Measurements from ENCODE around the gene STPG2.
A peak's percentile ranks its signal among the peaks of the same experiment; 100 is the strongest.

Gene STPG2

DNA sequence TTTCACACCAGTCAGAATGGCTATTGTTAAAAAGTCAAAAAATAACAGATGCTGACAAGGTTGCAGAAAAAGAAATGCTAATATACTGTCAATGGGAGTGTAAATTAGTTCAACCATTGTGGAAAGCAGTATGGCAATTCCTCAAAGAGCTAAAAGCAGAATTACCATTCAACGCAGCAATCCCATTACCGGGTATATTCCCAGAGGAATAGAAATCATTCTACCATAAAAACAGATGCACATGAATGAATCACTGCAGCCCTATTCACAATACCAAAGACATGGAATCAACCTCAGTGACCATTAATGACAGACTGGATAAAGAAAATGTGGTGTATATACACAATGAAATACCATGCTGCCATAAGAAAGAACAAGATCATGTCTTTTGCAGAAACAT is 243.0 kb downstream of the STPG2 start:
- H3K4me3 ChIP-seq (ENCODE audit: low read depth, low read length) = no peak overlapping the region
- TF ChIP-seq, protein P1, sequence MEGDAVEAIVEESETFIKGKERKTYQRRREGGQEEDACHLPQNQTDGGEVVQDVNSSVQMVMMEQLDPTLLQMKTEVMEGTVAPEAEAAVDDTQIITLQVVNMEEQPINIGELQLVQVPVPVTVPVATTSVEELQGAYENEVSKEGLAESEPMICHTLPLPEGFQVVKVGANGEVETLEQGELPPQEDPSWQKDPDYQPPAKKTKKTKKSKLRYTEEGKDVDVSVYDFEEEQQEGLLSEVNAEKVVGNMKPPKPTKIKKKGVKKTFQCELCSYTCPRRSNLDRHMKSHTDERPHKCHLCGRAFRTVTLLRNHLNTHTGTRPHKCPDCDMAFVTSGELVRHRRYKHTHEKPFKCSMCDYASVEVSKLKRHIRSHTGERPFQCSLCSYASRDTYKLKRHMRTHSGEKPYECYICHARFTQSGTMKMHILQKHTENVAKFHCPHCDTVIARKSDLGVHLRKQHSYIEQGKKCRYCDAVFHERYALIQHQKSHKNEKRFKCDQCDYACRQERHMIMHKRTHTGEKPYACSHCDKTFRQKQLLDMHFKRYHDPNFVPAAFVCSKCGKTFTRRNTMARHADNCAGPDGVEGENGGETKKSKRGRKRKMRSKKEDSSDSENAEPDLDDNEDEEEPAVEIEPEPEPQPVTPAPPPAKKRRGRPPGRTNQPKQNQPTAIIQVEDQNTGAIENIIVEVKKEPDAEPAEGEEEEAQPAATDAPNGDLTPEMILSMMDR (IDR thresholded peaks at IDR 0.05; ENCODE audit: low read depth, low read length) = no peak
- H3K9me3 ChIP-seq = no peaks in the 10 kb centered on the region; the same call in 1 of the 2 replicates

DNA sequence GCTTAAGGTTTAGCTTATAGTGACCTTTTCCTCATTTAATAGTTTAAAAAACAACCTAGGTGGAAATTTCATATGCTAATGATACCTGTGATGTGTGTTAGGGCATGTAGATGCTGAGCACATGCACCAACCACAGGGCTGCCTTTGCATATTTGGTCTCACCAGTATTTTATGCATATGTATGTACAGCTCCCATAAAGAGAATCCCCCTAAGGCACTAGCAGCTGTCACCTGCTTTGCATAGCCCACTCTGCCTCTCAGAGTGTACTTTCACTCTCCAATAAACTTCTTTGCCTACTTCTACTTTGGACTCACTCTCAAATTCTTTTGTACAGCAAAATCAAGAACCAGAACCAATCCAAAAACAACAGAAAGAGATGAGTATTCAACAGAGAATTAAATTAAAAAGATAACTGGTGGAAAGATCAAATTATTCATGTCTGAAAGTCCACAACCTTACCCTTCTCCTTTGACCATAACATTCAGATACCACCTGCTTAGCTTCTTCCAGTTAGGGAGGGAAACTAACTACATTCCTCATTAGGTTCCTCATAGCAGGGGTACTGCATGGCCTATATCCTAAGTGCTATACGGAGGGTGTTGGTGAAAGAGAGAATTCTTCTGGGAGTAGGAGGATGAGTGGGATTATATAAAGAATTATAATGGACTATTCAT is 250.5 kb downstream of the STPG2 start:
- Histone ChIP-seq H3K27me3 (no peaks in the 10 kb centered on the region), H3K4me3 (ENCODE audit: low read depth, low read length) (no peak overlapping the region), H3K4me1 (no peaks in the 10 kb centered on the region; the same call in 1 of the 2 replicates), H3K9me3 (no peaks in the 10 kb centered on the region), H3K36me3 (no peaks in the 10 kb centered on the region)
- DNase-seq = no peak
- TF ChIP-seq, protein P1 (IDR thresholded peaks at IDR 0.05; ENCODE audit: low read depth, low read length) = no peak

More for the DNA sequence above, 243.0 kb downstream of the STPG2 start:
- no peaks in the 10 kb centered on the region for H3K27me3 ChIP-seq
- H3K4me1 ChIP-seq = no peaks in the 10 kb centered on the region
- no peaks in the 10 kb centered on the region for H3K36me3 ChIP-seq
- DNase-seq = no peak

DNA sequence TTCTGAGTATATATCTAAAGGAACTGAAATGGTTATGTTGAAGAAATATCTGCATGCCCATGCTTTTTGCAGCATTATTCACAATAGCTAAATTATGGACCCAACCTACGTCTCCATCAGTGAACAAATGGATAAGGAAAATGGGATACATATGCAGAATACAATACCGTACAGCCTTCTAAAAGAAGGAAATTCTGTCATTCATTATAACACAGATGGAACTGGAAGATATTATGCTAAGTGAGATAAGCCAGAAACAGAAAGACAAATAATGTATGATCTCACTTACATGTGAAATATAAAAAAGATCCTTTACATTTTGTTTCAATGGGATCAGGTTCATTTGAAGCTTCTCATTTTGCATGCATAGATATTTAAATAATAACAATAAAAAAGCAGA is 263.3 kb downstream of the STPG2 start:
- Histone ChIP-seq H3K9me3 (no peaks in the 10 kb centered on the region), H3K4me3 (ENCODE audit: low read depth, low read length) (no peak overlapping the region), H3K36me3 (no peaks in the 10 kb centered on the region), H3K4me1 (no peaks in the 10 kb centered on the region; the same call in 1 of the 2 replicates), H3K27me3 (no peaks in the 10 kb centered on the region)
- no peak for DNase-seq
- TF ChIP-seq, protein P1 (IDR thresholded peaks at IDR 0.05; ENCODE audit: low read depth, low read length) = no peak

DNA sequence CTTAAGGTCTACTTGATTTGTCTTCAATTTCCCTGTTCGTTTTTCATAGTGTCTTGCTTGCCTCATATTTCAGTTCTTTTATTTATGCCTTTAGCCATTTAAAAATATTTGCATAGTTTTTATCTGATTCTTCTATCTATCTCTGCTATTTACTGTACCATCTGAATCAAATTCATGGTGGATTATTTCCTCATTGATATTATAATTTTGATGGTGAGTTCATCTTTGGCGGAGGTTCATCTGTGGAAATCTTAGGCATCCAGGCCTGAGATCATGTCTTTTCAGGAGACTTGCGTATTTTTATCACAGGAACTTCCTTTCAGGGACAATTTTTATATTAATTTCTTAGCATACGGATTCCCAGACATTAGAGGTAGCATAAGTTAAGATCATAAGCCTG is 275.2 kb downstream of the STPG2 start:
- H3K27me3 ChIP-seq = no peaks in the 10 kb centered on the region
- H3K9me3 ChIP-seq = no peaks in the 10 kb centered on the region
- peaks cover 19% of the 10 kb centered on the region for H3K4me1 ChIP-seq
- no peak overlapping the region for H3K4me3 ChIP-seq (ENCODE audit: low read depth, low read length)
- no peaks in the 10 kb centered on the region for H3K36me3 ChIP-seq
- TF ChIP-seq, protein P1 (IDR thresholded peaks at IDR 0.05; ENCODE audit: low read depth, low read length) = no peak
- DNase-seq = no peak

DNA sequence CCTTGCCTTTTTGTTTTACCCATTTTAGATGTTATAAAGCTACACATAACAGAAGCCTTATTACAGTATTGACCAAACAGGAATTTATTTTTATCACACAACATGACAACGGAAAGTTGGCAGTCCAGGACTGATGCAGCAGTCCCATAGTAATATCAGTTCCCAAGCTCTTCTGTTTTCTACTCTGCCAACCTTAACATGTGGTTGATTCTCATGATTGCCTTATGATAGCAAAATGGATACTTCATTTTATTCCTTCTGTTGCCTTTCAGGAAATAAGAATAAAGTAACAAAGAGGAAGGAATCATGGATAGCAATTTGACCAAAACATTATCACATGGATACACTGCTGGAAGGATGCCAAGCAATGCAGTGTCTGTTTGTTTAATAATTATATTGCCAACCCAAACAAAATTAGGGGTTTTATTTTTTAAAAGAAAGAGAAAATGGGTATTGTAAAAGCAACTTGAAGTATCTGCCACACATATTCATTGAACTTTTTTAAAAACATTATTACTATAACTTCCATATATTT is 275.7 kb downstream of the STPG2 start:
- Histone ChIP-seq H3K27me3 (no peaks in the 10 kb centered on the region), H3K36me3 (no peaks in the 10 kb centered on the region), H3K9me3 (no peaks in the 10 kb centered on the region), H3K4me1 (peaks cover 19% of the 10 kb centered on the region), H3K4me3 (ENCODE audit: low read depth, low read length) (no peak overlapping the region)
- TF ChIP-seq, protein P1 (IDR thresholded peaks at IDR 0.05; ENCODE audit: low read depth, low read length) = no peak
- peak; percentile 27 for DNase-seq

DNA sequence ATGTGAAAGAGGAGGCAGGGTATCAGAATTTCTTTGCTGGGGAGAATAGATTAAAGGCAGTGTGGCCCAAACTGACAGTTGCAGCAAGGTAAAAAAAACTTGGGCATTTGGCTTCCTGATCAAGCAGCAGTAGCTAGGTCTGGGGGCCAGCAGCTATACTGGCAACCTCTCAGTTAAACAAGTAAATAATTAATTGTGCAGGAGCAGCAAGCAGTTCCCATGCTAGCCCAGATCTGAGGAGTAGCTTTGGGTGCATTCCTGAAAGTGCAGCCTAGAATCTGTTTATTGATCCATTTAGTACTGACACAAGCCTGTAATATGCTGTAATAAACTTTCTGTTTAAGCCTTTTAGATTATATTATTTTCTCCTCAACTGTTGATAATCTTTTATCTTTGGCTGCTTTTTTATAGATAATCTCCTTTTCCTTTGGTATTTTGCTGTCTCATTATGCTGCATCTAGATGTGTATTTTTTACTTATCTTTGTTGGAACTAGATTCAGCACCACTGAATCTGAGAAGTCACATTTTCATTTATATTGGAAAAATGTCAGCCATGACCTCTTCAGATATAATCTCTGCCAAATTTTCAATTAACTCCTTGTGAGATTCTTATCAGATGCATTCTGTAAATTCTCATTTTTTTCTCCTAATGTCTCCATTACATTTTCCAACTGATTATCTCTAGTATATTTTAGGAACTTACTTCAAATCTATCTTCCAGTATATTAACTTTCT is 276.3 kb downstream of the STPG2 start:
- peaks cover 19% of the 10 kb centered on the region for H3K4me1 ChIP-seq
- H3K36me3 ChIP-seq = no peaks in the 10 kb centered on the region
- no peak overlapping the region for H3K4me3 ChIP-seq (ENCODE audit: low read depth, low read length)
- no peak for DNase-seq
- TF ChIP-seq, protein P1 (IDR thresholded peaks at IDR 0.05; ENCODE audit: low read depth, low read length) = no peak
- no peaks in the 10 kb centered on the region for H3K27me3 ChIP-seq
- H3K9me3 ChIP-seq = no peaks in the 10 kb centered on the region
